ENCODE measurements around the gene PKDCC. TPM values are rescaled to one million over a fixed set of nuclear protein-coding genes. Genes with fewer than 3 reads are reported as not detected.
A peak's percentile ranks its signal among the peaks of the same experiment; 100 is the strongest.

PKDCC gene
- total and polyA plus RNA-seq, 2 donors from 2014 or later = 28.1 to 52.2 TPM

DNA sequence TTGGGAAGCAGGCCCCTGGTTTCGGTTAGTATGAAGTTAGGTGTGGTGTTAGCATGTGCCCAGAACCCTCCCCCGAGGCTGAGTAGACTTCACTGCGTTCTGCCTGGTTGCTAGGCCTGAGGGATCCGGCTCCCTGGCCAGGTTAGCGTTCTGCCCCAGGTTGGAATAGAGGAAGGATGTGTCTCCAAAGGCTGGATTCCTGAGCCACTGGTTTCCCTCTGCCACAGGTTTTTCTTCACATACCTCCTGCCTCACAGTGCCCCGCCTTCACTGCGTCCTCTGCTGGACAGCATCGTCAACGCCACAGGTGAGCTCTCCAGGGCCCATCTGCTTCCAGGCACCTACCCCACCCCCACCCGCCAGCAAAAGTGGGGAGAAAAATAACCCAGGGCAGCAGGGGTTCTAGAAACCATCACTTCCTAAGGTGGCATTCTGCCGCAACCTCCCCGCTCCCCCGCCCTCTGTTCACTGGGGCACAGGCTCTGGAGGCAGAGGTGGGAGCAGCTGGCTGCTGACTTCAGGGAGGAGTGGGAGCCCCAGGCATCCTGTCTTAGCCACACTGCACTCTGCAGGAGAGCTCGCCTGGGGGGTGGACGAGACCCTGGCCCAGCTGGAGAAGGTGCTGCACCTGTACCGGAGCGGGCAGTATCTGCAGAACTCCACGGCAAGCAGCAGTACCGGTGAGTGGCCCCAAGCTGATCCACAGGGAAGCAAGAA, 7.1 kb downstream of the PKDCC start:
- H3K9me3 ChIP-seq (ENCODE audit: control insufficient read depth in 2 of 3, insufficient read depth in 1 of 3, low read length in 3 of 3) = no peaks in the 10 kb centered on the region
- peak overlapping the region in 1 of 3 donors; percentile 26 for H3K9ac ChIP-seq (ENCODE audit: low read length in 3 of 3)
- H3K27ac ChIP-seq (ENCODE audit: low read depth in 2 of 2, low read length in 2 of 2) = peak overlapping the region; percentile 74 to 81
- TF ChIP-seq, protein P1, sequence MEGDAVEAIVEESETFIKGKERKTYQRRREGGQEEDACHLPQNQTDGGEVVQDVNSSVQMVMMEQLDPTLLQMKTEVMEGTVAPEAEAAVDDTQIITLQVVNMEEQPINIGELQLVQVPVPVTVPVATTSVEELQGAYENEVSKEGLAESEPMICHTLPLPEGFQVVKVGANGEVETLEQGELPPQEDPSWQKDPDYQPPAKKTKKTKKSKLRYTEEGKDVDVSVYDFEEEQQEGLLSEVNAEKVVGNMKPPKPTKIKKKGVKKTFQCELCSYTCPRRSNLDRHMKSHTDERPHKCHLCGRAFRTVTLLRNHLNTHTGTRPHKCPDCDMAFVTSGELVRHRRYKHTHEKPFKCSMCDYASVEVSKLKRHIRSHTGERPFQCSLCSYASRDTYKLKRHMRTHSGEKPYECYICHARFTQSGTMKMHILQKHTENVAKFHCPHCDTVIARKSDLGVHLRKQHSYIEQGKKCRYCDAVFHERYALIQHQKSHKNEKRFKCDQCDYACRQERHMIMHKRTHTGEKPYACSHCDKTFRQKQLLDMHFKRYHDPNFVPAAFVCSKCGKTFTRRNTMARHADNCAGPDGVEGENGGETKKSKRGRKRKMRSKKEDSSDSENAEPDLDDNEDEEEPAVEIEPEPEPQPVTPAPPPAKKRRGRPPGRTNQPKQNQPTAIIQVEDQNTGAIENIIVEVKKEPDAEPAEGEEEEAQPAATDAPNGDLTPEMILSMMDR (IDR thresholded peaks at IDR 0.05; ENCODE audit: borderline replicate concordance, extremely low read depth, insufficient read depth) = no peak
- peaks cover 6 to 44% (median 38%) of the 10 kb centered on the region in 3 donors for H3K4me1 ChIP-seq (ENCODE audit: control insufficient read depth in 2 of 3, insufficient read depth in 2 of 3, low read depth in 1 of 3, low read length in 3 of 3)
- intact Hi-C loops (cut with DNase I) = loop anchor here (10.0 kb wide), 1 partner anchor 90 kb away; no protein-coding TSS in a partner anchor
- DNase-seq = peak in 3 of 5 donors; percentile 35 to 63 (median 45)
- H3K4me3 ChIP-seq (ENCODE audit: low read length in 3 of 3) = no peak overlapping the region
- no peak for FAIRE-seq
- peaks cover 10 to 25% (median 25%) of the 10 kb centered on the region in 3 donors for H3K36me3 ChIP-seq (ENCODE audit: control insufficient read depth in 2 of 3, insufficient read depth in 3 of 3, low read length in 3 of 3)
- no peaks in the 10 kb centered on the region for H3K27me3 ChIP-seq (ENCODE audit: control insufficient read depth, insufficient read depth, low read length)

DNA sequence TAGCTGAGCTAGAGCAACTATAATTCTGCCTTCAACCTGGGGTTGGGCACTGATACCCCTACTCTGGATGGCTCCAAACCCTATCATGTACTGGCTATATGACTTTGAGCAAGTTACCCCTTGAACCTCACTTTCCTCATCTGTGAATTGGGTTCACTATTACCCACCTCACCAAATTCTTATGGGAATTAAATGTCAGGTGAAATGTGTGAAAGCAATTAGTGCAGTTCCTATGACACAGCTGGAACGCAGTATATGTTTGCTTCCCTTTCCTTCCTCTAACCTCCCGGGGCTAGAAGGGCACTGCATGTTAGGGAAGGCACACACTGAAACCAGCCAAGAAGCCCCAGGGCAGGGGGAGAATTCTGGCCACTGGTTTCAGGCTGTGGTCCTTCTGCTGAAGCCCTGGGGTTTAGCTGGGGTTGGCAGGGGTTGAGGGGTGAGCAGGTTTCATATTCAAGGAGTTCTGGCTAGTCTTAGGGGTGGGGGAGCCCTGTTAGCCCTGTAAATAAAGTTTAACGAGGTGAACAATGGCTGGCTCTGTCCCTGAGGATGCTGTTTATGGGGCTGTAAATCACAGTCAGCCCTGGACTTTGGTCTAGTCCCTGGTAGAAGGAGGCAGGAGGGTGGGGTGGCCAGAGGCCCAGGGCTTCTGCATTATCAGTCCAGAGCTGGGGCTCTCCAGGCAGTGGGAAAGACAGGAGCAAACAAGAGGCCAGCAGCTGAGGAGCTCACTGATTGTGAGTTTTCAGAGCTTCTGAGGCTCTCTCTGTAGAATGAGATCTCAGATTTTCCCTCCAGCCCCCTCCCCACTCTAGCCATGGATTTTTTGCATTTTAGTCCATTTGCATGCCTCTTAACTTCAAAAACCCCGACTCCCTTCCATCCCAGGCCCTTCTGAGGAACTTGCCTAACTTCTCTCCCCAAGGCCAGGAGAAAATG, 8.0 kb downstream of the PKDCC start:
- Histone ChIP-seq H3K9ac (ENCODE audit: low read length in 3 of 3) (no peak overlapping the region), H3K4me1 (ENCODE audit: control insufficient read depth in 2 of 3, insufficient read depth in 2 of 3, low read depth in 1 of 3, low read length in 3 of 3) (peaks cover 6 to 46% (median 45%) of the 10 kb centered on the region in 3 donors), H3K27ac (ENCODE audit: low read depth in 2 of 2, low read length in 2 of 2) (peak overlapping the region; percentile 42 to 69), H3K4me3 (ENCODE audit: low read length in 3 of 3) (no peak overlapping the region), H3K27me3 (ENCODE audit: control insufficient read depth, insufficient read depth, low read length) (no peaks in the 10 kb centered on the region), H3K9me3 (ENCODE audit: control insufficient read depth in 2 of 3, insufficient read depth in 1 of 3, low read length in 3 of 3) (no peaks in the 10 kb centered on the region), H3K36me3 (ENCODE audit: control insufficient read depth in 2 of 3, insufficient read depth in 3 of 3, low read length in 3 of 3) (peaks cover 10 to 25% (median 25%) of the 10 kb centered on the region in 3 donors)
- no peak for FAIRE-seq
- intact Hi-C loops (cut with DNase I) = loop anchor here (10.0 kb wide), 1 partner anchor 91 kb away; no protein-coding TSS in a partner anchor
- peak; percentile 65 to 93 (median 86) for DNase-seq
- TF ChIP-seq, protein P1 (IDR thresholded peaks at IDR 0.05; ENCODE audit: borderline replicate concordance, extremely low read depth, insufficient read depth) = no peak

DNA sequence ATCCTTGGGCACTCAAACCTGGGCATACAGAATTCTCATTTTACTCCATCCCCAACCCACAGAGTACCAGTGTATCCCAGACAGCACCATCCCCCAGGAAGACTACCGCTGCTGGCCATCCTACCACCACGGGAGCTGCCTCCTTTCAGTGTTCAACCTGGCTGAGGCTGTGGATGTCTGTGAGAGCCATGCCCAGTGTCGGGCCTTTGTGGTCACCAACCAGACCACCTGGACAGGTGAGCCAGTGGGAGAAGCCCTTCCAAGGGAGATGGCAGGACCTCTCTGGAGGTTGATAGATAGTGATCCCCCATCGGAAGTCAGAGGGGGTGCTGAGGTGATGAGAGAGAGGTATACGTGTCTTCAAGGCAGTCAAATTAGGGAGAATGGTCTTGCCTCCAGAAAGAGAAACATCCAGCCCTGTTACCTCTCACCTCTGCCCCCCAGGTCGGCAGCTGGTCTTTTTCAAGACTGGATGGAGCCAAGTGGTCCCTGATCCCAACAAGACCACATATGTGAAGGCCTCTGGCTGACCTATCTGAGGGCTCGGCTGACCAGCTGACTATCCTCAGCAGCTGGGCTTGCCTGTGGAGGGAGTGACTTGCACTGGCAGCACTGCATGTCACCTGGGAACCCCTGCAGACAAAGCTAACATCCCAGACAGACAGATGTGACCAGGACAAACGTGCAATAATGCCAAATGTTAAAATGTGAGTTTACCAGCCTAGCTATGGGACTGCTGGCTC, 9.5 kb downstream of the PKDCC start:
- no peaks in the 10 kb centered on the region for H3K9me3 ChIP-seq (ENCODE audit: control insufficient read depth in 2 of 3, insufficient read depth in 1 of 3, low read length in 3 of 3)
- H3K9ac ChIP-seq (ENCODE audit: low read length in 3 of 3) = no peak overlapping the region
- H3K27ac ChIP-seq (ENCODE audit: low read depth in 2 of 2, low read length in 2 of 2) = no peak overlapping the region
- peaks cover 10 to 25% (median 25%) of the 10 kb centered on the region in 3 donors for H3K36me3 ChIP-seq (ENCODE audit: control insufficient read depth in 2 of 3, insufficient read depth in 3 of 3, low read length in 3 of 3)
- TF ChIP-seq, protein P1 (IDR thresholded peaks at IDR 0.05; ENCODE audit: borderline replicate concordance, extremely low read depth, insufficient read depth) = no peak
- H3K4me3 ChIP-seq (ENCODE audit: low read length in 3 of 3) = no peak overlapping the region
- DNase-seq (no peak), FAIRE-seq (no peak)
- no peaks in the 10 kb centered on the region for H3K27me3 ChIP-seq (ENCODE audit: control insufficient read depth, insufficient read depth, low read length)
- peaks cover 6 to 51% (median 47%) of the 10 kb centered on the region in 3 donors for H3K4me1 ChIP-seq (ENCODE audit: control insufficient read depth in 2 of 3, insufficient read depth in 2 of 3, low read depth in 1 of 3, low read length in 3 of 3)
- intact Hi-C loops (cut with DNase I) = loop anchor here (10.0 kb wide), 1 partner anchor 93 kb away; no protein-coding TSS in a partner anchor

Measured in kidney (tissue), 14 donors.